Measurements from ENCODE around the gene ZNF664. TPM values are rescaled to one million over a fixed set of nuclear protein-coding genes. Genes with fewer than 3 reads are reported as not detected.

The ZNF664 gene
- polyA plus RNA-seq, 1 donor: 44.2 TPM

DNA sequence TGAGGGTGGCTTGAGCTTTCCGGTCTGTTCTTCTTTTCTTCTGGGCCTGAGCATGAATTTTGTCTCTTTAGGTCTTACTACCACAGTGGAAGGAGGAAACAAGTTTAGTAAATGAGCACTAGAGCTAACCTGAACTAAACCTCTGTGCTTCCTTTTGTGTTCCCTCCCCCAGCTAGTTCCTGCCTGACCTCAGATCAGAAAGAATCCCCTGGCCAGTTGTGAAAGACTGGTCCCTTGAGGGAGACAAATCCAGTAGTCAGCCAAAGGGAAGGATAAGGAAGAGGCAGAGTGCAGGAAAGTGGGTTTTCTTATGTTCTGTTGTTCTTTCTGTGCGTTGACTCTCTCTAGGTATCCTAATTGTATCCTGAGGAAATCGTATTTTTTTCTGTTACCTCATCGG, 17.5 kb downstream of the ZNF664 start:
- DNase-seq: no peak

DNA sequence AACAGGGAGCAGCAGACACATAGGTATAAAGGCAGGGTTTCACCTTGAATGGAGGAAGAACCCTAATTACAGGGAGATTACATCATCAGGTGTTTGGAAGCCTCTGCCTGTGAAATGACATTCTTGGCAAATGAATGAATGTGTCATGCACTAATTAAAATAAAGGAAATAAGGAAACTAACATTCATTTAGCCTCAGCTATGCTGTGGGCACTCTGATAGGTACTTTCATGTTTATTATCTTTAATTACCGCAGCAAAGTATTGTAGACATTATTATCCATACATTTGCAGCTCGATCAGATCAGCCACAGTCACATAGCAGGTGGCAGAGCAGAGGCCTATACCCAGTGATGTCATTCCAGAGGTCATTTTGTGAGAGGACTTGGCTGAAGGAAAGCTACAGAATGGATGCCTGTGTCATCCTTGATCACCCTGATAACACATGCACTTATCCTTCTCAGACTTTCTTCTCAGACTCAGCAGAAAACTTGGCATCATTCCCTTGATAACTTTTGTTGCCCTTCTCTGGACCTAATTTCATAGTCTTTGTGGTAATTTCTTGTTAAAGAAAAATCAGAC, 18.4 kb downstream of the ZNF664 start:
- DNase-seq: no peak

DNA sequence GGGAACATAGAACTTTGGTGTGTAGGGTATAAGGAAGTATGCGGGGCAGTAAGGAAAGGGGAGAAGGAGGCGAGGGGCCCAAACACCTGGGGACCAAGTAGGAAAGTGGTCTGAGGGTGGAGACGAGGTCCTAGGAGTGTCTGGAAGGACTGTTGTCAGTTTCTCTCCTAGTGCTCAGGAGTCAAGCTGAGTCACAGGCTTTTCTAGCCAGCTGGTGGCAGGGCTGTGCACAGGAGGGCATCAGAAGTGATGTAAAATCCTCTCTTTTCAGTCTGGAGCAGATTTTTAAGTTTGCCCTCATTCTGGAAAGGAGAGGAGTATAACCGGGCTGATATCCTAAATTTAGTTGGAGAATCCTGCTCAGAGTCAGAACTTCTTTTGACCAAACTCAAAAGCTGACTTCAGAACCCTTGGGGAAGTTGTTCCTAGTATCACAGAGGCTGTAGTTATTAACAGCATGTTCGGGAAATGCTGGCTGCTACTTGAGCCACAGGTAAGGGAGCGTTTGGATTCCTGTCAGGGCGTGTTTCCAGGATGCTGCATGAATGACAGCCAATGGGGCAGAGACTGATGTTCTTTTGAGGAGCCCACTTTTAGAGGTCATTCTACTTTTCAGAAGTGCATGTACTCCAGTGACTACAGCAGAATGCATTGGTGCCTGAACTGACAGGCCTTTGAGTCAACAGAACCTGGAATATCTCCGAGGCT, 19.3 kb downstream of the ZNF664 start:
- DNase-seq: no peak

DNA sequence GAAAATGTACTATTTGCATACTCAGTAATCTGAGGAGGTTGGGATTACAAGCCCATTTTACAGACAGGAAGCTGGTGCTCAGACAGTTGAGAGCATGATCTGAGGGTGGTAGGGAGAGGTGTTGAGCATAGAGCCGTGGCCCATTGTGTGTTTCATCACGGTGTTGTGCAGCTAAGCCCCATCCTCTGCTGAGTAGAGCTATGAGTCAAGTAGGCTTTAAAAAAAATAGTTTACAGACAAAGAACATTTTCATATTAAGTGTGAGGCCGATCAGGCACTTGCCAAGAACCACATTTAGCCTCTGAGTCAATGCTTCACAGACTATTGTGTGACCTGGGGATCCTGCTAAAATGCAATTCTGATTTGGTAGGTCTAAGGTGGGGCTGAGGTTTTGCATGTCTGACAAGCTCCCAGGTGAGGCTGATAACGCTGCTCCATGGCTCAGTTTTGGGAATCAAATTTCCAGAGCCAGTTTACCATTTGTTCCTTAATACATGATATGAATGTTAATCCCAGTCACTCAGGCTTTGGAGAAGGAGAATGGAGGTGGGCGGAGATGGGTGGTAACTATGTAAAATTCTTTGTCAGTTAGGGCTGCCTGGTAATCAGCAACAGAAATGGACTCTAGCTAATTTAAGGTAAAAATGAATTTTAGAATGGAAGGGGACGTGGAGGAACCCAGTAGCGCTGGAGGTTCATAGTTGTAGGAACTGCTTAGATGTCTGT, 22.2 kb downstream of the ZNF664 start:
- no peak for DNase-seq

DNA sequence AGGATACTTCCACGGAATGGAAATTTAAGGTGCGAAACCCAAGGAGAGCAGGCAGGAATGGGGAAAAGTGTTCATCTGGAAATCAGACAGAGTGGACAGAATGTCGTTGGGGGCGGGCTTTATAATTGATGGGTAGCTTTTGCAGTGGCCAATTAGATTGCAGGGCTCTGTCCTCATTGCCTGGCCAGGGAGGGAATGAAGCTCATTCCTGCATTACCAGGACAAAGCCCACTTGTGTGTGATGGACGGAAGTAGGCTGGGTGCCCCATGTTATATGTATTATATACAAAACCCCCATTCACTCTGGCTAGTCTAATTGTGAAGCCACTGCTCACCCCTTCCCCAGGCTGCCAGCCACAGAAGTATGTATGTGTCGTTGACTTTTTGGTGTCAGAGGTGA, 23.6 kb downstream of the ZNF664 start:
- no peak for DNase-seq

DNA sequence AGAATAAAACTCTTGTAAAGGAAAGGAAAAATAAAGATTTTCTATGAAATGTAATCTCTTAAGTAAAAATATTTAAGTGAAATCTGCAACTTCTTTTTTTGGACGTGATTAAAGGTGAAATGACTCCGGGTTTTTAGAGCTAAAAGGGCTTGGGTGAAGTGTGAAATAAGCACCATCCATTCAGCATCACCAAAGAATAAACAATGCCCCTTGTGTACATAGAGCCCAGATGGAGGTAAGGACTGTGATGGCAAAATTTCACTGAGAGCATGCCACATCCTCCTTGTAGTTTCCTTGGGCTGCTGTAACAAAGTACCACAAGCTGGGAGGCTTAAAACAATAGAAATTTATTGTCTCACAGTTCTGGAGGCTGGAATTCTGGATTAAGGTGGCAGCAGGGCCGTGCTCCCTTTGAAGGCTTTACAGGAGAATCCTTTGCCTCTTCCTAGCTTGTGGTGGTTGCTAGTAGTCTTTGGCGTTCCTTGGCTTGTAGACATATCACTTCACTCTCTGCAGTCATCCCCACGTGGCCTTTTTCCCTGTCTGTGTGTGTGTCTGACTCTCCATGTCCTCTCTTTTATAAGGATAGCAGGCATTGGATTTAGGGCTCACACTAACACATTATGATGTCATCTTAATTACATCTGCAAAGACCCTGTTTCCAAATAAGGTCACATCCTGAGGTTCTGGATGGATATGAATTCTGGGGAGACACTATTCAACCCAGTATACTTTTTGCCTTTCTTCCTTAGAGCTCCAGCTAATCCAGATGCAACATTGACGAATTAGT, 24.2 kb downstream of the ZNF664 start:
- DNase-seq: no peak

DNA sequence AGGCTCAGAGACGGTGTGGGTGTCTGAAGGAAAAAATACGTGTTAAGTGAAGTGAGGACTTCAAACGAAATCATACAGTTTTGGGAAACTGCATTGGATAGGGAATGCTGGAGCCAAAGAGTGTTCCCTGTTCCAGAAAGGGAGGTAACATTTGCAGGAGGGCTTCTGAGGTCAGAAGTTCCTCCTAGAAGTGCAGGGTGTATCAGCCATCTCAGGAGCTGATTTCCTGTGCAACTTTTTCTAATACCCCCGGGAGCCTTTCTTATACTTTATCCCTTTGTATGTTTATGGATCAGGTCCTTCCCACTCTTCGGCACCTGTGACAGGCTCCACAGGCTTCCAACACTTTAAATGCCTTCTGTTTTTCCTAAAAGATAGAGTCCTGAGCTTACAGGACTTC, 24.9 kb downstream of the ZNF664 start:
- no peak for DNase-seq

DNA sequence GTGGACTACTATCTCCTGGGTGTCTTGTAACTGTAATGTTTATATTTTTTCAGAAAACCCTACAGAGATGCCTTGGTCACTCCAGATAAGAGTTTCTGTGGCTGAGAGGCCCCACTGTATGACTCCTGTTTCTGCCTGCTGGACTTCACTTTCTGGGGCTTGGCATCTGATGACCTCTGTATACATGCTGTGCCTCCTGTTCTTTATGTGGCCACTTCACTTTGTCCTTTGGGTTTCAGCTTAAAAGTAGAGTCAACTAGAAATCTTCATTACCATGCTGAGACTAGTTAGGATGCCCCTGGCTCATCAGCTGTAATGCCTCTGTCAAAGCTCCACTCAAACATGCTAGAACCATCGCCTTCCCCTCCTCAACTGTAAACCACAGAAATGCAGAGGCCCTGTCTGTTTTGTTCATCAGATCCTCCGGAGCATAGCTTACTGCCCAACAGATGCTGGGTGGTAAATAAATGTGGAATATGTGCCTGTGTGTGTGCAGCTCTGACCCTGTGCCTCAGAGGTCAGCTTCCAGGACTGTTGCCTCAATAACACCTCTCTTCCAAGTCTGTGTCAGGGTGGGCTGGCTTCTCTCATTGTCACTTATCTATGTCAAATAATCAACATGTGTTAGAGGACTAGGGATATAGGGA, 25.5 kb downstream of the ZNF664 start:
- DNase-seq: no peak

DNA sequence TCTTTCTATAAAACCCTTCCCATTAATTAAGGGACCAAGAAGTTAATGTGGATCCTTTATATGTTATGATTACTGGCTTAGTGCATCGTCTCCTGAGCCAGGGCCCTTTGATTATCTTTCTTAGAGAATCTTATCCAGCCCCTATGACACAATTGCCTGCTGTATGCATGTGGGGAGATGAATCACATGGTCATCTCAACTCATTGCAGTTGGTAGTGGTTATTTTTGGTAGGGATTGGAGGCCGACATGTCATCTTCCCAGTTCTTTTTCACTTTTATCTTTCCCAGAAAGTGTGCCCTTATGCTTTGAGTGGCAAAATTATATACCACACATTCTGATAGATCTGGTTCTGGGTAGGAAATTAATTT, 26.0 kb downstream of the ZNF664 start:
- no peak for DNase-seq

DNA sequence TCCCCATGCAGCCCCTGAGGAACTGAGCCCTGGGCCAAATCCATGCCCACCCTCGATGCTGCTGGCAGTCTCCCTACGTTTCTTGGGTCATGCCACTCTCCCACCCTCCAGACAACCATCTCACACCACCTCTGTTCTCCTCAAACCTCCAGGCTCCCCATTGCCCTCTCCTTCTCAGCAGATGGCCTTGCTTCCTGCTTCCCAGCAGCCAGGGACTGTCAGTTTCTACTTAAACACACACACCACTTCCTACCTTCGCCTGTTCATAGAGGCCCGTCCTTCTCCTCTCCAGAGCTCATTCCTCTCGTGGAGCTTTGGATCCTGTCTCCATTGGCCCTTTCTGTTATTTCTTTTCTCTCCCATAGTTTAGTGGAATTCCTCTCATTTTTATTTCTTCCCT, 27.1 kb downstream of the ZNF664 start:
- DNase-seq: no peak

DNA sequence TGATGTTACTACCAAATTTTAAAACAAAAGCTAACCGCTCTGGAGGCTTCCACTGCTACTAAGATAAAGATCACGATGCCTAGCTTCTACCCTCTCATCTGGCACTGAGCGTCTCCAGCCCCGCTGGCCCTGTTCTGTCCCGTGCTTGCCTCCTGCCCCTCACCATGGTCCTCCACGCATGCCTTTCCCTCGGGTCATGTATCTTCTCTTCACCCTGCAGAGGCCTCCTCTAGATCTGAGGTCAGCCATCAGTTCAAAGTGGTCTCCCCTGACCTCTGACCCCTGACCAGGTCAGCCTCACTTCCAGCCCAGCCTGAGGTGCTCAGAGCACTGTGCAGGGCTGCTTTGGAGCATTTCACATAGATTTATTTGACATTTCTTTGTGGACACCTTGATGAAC, 28.3 kb downstream of the ZNF664 start:
- DNase-seq: no peak

DNA sequence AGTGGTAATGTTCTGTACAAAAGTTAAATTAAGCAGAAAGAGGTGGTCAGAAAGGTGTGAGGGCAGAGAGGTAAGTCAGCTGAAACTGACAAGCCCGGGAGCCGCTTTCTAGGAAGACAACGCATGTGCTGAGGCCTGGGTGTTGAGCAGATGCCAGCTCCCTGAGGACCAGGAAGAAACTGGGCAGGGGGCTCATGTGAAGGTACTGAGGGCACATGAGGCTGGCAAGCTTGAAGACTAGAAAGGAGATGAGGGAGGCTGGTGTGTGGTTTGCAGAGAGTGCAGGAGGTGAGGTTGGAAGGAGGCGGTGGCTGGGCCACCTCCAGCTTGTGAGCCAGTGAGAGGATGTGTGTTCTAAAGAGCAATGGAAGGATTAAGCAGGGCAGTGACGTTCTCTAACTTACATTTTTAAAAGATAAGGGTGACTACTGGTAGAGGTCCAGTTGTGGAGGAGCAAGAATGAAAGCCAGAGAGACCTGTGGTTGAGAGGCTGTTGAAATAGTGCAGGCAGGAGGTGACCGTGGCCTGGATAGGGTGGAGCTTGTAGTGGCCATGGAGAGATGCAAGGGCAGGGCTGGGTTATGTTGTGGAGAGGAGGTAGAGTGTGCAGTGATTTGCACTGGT, 29.1 kb downstream of the ZNF664 start:
- DNase-seq: no peak

DNA sequence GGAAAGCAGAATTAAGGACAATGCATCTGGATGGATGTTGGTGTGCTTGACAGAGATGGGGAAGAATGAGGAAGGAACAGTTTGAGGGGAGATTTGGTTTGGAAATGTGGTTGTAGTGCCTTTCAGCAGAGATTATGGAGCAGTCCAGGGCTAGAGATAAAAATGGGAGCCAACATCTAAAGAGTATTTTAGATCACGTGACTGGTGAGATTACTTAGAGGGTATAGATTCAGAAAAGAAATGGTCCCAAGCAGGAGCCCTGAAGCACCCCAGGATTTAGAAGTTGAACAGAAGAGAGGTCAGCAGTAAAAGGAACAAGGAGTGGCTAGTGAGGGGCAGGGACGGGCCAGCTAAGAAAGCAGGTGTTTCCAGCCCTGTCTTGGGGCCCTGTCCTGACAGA, 29.6 kb downstream of the ZNF664 start:
- no peak for DNase-seq

DNA sequence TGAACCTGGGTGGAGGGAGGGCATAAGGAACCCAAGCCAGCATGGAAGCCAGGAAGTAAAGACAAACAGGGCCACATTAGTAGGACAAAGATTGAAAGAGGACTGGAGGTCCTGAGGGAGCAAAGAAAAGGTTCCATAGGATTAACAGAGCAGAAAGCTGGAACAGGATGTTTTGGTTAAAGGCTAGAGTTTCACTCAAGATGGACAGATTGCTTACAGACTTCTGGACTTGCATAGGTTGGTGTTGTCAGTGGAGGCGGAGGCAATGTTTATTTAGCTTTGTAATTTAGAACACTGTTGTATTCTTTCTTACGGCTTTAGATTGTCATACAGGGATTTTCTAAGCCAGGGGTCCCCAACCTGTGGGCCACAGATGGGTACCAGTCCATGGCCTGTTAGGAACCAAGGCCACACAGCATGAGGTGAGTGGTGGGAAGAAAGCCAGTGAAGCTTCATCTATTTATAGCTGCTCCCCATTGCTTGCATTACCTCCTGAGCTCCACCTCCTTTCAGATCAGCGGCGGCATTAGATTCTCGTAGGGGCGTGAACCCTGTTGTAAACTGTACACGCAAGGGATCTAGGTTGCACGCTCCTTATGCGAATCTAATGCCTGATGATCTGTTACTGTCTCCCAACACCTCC, 31.3 kb downstream of the ZNF664 start:
- DNase-seq: no peak

DNA sequence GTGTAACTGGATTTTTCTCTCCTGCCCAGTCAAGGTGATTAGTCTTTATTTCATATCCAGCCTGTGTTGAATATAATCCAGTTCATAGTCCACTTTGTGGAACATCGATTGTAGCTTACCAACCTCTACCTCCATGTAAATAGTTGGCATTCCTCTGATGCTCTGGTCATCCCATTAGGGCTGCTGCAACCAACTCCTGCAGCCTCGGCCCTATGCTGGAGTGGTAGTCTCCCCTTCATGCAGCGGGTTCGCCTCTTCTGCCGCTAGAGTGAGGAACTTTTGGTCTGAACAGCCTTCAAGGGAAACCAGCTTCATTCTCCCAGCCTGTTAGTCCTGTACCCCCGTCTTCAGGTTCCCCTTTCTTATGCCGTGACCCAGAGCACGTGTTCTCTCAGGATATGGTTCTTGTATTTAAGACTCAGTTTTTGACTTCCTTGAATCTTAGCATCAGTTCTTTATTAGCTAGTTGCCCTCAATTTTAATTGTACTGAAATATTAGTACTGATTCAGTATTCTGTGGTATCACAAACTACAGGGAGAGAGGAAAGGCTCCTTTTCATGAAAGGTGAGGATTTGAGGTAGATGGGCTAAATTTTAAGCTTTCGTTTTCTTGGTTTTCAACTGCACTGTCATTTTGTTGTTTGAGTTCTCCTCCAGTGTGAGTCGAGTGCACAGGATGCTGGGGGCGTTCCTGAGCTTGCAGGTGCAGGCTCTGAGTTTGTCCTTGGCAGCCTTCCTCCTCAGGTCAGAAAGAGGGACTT, 33.2 kb downstream of the ZNF664 start:
- DNase-seq: no peak

DNA sequence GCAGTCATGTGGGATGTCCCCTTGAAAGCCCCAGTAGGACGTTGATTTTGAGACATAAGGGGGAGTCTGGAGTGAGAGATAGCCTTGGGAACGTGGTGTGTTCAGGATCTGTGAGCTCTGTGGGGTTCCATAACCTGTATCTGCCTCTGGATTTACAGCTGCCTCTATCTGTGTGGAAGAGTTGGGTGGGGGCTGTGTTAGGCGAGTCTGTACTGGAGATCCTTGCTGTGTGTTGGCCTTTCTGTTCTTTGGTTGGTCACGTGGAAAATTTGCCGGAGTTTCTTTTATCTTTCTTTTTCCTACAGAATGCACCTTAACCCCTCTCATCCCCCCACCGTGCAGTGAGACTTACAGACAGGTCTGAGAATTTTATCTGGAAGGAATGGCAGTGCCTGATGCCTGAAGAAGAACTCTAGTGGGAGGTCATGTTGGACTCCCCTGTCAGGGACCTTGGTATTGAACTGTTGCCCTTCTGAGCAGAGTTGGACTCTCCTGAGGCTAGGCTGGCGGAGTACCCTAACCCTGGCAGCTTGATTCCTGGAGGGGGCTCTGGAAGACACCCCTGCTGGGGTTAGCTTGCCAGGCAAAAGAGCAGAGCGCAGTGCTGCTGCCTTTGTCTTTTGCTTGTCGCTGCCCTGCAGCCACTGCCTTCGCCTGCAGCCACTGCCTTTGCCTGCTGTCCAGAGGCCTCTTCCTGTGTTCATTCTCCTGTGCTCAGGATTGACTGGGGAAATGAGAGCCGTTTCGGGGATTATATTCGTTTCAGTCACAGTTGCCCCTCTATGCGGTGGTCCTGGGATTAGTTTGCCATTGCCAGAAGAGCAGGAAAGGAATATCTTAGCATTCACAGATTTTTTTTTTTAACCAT, 34.1 kb downstream of the ZNF664 start:
- DNase-seq: no peak

DNA sequence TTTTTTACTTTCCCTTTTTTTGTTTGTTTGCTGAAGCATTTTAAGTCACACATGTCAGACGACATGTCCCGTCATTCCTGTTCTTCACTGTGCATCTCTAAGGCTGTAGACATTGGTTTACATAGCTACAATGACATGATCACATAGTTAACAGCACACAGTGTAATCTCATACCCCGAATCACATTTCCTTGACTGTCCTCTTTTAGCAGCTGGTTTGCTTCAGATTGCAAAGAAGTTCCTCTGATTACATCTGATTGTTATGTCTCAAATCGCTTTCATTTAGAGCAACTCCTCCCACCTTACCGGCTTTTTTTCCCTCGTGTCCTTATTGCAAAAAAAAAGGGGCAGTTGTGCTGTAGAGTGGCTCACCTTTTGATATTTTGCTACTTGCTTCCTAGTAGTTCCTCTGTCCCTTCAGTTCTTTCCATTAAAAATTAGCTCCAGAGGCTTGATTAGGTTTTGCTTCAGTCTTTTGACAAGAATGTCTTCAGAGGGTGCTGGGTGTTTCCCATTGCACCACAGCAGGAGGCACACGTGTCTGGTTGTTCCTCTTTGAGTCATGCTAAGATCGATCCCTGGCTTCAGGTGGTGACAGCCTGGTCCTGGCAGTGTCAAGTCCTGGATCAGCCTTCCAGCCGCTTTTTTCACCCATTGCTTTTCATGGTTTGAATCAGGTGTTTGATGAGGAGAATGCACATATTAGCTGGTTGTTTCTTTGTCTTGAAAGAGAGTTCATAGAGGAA, 35.0 kb downstream of the ZNF664 start:
- DNase-seq: no peak

DNA sequence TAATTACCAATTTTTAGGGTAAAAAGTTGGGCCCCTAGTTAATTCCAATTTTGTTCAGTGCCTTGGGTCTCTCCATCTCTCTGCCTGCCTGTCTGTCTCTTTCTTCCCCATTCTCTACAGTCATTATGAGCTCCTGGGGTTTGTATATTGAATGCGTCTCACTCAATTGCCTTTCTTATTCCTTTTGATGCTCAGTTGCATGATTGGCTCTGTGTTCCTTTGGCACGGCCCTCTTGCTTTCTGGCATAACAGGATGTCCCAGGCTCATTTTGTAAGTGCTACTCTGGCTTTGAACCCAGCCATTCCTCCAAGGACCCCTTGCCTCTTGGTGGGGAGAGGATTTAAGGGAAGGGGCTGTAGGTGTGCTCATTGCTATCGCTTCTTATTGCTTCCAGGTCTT, 35.6 kb downstream of the ZNF664 start:
- no peak for DNase-seq

DNA sequence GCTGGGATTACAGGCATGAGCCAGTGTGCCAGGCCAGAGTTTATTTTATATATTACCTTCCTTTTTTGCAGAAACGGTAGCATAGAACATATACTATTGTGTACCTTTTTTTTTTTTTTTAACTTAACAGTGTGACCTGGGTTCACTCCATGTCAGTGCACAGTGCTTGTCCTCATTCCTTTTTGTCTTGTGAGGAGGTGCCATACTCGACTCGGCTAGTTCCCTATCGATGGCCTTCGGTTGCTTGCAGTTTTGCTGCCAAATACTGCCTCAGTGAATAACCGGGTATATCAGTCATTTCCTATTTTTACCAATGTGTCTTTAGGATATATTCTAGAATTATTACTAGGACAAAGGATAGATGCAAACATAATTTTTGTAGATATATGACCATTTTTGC, 36.8 kb downstream of the ZNF664 start:
- no peak for DNase-seq

All from hindlimb muscle (tissue), 1 donor.